ENCODE measurements around the gene ZBTB42.

The ZBTB42 gene

DNA sequence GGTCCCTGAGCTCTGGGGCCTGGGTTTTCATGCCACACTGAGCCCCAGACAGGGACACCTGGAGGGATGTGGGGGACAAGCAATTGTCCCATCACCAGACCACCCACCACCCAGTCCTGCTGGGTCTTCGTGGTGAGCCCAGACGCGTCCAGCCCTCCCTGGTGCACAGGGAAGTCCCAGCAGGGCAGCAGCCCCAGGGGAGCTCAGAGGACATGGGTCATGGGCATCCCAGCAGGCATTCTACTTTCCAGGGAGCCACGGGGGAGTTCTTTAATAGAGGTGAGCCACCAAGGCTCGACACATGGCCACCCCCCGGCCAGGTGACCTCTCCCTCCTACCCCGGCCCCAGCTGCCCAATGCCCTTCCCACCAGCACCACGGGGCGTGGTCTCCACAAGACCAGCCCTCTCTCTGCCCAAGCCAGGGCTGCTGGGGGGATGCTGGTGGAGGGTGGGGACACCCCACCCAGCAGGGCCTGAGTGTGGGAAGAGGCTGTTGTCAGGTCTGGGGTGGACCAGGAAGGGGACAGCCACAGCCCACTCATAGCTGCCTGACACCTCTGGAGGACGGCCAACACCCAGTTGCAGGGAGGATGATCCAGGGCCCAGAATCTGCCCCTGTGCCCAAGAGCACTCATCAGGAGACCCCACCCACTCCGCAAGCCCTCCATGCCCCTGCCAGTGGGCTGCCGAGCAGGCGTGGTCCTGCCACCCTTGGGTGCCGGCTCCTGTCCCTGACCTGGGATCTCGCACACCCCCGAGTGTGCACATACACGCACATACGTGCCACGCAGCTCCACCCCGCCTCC is 19.4 kb upstream of the ZBTB42 start:
- ChIA-PET POLR2A (no interaction called here), CTCF (interaction anchor here (2.5 kb wide), 1 partner anchor 13 kb away, joined by 10 read pairs; no protein-coding TSS in a partner anchor)
- no peak for DNase-seq (ENCODE audit: extremely low spot score)
- TF ChIP-seq, protein P1, sequence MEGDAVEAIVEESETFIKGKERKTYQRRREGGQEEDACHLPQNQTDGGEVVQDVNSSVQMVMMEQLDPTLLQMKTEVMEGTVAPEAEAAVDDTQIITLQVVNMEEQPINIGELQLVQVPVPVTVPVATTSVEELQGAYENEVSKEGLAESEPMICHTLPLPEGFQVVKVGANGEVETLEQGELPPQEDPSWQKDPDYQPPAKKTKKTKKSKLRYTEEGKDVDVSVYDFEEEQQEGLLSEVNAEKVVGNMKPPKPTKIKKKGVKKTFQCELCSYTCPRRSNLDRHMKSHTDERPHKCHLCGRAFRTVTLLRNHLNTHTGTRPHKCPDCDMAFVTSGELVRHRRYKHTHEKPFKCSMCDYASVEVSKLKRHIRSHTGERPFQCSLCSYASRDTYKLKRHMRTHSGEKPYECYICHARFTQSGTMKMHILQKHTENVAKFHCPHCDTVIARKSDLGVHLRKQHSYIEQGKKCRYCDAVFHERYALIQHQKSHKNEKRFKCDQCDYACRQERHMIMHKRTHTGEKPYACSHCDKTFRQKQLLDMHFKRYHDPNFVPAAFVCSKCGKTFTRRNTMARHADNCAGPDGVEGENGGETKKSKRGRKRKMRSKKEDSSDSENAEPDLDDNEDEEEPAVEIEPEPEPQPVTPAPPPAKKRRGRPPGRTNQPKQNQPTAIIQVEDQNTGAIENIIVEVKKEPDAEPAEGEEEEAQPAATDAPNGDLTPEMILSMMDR (IDR thresholded peaks at IDR 0.05; ENCODE audit: control extremely low read depth, extremely low read depth, low read depth, missing control alignments) = no peak

DNA sequence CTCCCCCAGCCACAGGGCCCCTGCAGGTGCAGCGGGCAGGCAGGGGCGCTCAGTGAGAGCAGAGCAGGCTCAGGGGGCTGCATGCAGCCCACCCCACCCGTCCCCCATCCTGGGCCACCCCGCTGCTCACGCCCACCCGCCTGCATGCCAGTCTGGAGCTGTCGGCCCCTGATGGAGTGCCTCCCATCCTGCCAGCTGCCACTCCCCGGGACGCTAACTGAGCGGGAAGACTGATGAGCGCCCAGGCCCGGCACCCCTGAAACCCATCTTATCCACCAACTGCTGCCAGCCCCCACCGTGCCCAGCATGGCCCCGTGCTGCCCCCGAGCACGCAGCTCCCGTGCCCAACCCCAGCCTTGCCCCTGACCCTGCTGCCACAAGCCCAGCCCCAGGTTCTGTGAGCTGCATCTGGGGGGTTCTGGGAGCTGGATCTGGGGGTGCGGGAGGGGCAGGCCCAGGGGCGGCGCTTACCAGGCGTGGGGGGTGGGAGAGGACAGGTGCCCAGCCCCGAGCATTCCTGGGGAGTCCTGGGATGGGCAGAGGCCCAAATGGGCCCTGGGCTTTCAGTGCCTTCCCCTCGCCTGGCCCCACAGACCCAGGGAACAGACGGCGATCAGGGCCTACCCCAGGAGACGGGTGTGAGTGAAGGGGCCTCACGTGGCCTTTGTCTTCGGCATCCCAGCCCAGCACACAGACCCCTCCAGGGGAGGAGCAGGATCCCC is 18.7 kb upstream of the ZBTB42 start:
- ChIA-PET POLR2A (no interaction called here), CTCF (interaction anchor here (2.5 kb wide), 1 partner anchor 14 kb away, joined by 10 read pairs; no protein-coding TSS in a partner anchor)
- TF ChIP-seq, protein P1 (IDR thresholded peaks at IDR 0.05; ENCODE audit: control extremely low read depth, extremely low read depth, low read depth, missing control alignments) = no peak
- DNase-seq (ENCODE audit: extremely low spot score) = no peak

DNA sequence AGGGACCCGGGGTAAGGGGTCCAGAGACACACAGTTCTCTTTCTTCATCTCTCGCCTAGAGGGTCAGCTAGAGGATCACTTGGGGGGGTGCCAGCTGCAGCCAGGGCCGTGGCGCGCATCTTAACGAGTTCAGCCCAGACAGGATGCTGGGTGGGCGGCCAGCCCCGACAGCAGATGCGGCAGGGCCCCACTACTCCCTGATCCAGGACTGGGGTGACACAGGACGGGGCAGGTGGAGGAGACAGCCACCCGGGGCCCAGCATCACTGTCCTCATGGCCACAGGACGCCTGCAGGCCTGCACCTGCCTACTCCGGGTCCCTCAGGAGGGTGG is 18.1 kb upstream of the ZBTB42 start:
- CTCF ChIA-PET = no interaction called here
- DNase-seq (ENCODE audit: extremely low spot score) = no peak
- POLR2A ChIA-PET = no interaction called here
- TF ChIP-seq, protein P1 (IDR thresholded peaks at IDR 0.05; ENCODE audit: control extremely low read depth, extremely low read depth, low read depth, missing control alignments) = no peak

DNA sequence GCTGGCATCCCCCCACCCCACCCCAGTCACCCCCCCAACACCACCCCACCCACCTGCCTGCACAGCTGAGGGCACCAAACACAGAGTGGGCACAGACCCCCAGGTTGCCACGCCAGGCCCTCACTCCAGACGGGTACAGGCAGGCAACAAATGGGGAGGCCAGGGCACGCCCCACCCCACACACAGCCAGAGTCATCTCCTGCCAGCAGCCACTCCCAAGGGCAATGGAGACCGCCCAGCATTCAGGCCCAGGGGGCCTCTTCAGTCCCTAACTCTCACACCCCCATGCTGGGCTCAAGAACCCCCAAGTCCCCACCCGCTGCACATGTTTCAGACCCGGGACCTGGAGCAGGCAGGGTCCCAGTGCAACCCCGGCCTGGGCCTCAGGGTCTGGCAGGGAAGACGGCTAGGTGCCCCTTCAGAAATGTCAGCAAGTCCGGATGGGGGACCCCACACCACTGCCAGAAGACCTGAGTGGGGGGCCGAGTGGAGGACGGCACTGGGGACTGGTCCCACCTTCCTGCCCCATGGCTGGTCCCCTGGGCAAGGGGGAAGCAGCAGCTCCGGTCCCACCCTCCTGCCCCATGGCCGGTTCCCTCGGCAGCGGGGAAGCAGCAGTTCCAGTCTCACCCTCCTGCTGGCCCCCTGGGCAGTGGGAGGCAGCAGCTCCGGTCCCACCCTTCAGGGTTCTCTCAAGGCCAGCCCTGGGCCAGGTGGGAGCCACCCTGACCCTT is 17.2 kb upstream of the ZBTB42 start:
- TF ChIP-seq, protein P1 (IDR thresholded peaks at IDR 0.05; ENCODE audit: control extremely low read depth, extremely low read depth, low read depth, missing control alignments) = no peak
- ChIA-PET CTCF (no interaction called here), POLR2A (no interaction called here)
- no peak for DNase-seq (ENCODE audit: extremely low spot score)

DNA sequence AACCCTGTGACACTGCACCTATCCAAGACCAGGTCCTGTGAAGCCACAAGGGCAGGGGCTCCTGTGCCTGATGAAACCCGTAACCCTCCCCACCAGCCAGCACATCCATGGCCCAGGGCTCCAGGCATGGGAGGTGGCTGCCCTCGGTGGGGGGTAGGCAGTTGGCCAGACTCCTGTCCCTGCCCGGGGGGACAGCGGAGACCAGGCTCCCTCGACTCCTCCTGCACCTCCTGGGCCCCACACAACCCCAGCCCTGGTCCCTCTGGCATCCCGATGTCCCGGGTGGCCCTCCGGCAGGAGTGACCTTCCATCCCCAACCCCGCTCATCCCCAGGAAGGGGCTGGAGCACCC is 16.7 kb upstream of the ZBTB42 start:
- CTCF ChIA-PET = interaction anchor here (1.4 kb wide), 1 partner anchor 16 kb away, joined by 4 read pairs; no protein-coding TSS in a partner anchor
- TF ChIP-seq, protein P1 (IDR thresholded peaks at IDR 0.05; ENCODE audit: control extremely low read depth, extremely low read depth, low read depth, missing control alignments) = no peak
- DNase-seq (ENCODE audit: extremely low spot score) = no peak
- POLR2A ChIA-PET = no interaction called here

Measured in GM10248 (cell line).